Measurements from ENCODE around the gene LPAR4.

GRCh38 chrX:78800114-78800513 is 52.6 kb downstream of the LPAR4 start:
- TF ChIP-seq CTCF (IDR thresholded peaks at IDR 0.05) (no peak), POLR2A (IDR thresholded peaks at IDR 0.05) (no peak)

All from lower leg skin (tissue), 3 donors.